ENCODE measurements around the gene EDDM3A. TPM values are rescaled to one million over a fixed set of nuclear protein-coding genes. Genes with fewer than 3 reads are reported as not detected.
"Not testable (repeated sequence)": the region's sequence is repeated elsewhere in the genome, so short reads cannot be mapped to it uniquely, and the experiment has no call there.

Gene EDDM3A
- total RNA-seq, 1 donor from 2014 or later: not detected

- no peak overlapping the region for H3K4me3 Mint-ChIP-seq
- ChIA-PET POLR2A (interaction anchor here (0.6 kb wide), 1 partner anchor 11 kb away, joined by 3 read pairs; no protein-coding TSS in a partner anchor), CTCF (no interaction called here)
- peaks cover 12% of the 10 kb centered on the region for H3K4me1 Mint-ChIP-seq
- no peak overlapping the region for H3K27ac Mint-ChIP-seq
- H3K27me3 Mint-ChIP-seq: peaks cover 2% of the 10 kb centered on the region
- DNase-seq (no peak), ATAC-seq (ENCODE audit: low read depth) (no peak)
- intact Hi-C loops (cut with micrococcal nuclease): no loop called here
- no peaks in the 10 kb centered on the region for H3K36me3 Mint-ChIP-seq (ENCODE audit: low read depth)
- no peaks in the 10 kb centered on the region for H3K9me3 Mint-ChIP-seq
- no peak for TF ChIP-seq CTCF (IDR thresholded peaks at IDR 0.05)
These were observed 13.2 kb upstream of the EDDM3A start for GRCh38 chr14:20732477-20732876.

GRCh38 chr14:20732979-20733635 is 12.6 kb upstream of the EDDM3A start:
- Mint-ChIP-seq H3K4me3 (no peak overlapping the region), H3K27ac (no peak overlapping the region), H3K4me1 (peaks cover 12% of the 10 kb centered on the region), H3K9me3 (no peaks in the 10 kb centered on the region), H3K36me3 (ENCODE audit: low read depth) (no peaks in the 10 kb centered on the region), H3K27me3 (no peaks in the 10 kb centered on the region)
- intact Hi-C loops (cut with micrococcal nuclease): no loop called here
- ATAC-seq (ENCODE audit: low read depth) (no peak), DNase-seq (no peak)
- ChIA-PET POLR2A (interaction anchor here (0.6 kb wide), 2 partner anchors 11 to 79 kb away, joined by 3 to 10 read pairs; no protein-coding TSS in a partner anchor), CTCF (interaction anchor here (1.3 to 1.4 kb wide), 2 partner anchors 25 to 49 kb away, joined by 3 read pairs; no protein-coding TSS in a partner anchor)
- no peak for TF ChIP-seq CTCF (IDR thresholded peaks at IDR 0.05)

GRCh38 chr14:20733684-20734429 is 11.8 kb upstream of the EDDM3A start:
- DNase-seq: no peak
- no peak for ATAC-seq (ENCODE audit: low read depth)
- no peak for TF ChIP-seq CTCF (IDR thresholded peaks at IDR 0.05)
- intact Hi-C loops (cut with micrococcal nuclease): loop anchor here (2.0 kb wide), 1 partner anchor 15 kb away; no protein-coding TSS in a partner anchor
- no peaks in the 10 kb centered on the region for H3K9me3 Mint-ChIP-seq
- H3K36me3 Mint-ChIP-seq (ENCODE audit: low read depth): no peaks in the 10 kb centered on the region
- ChIA-PET POLR2A (interaction anchor here (0.6 to 1.1 kb wide), 3 partner anchors 10 to 78 kb away, joined by 3 to 10 read pairs (median 3); no protein-coding TSS in a partner anchor), CTCF (interaction anchor here (1.3 to 1.4 kb wide), 2 partner anchors 24 to 48 kb away, joined by 3 read pairs; no protein-coding TSS in a partner anchor)
- peaks cover 12% of the 10 kb centered on the region for H3K4me1 Mint-ChIP-seq
- peaks cover 2% of the 10 kb centered on the region for H3K27me3 Mint-ChIP-seq
- H3K4me3 Mint-ChIP-seq: no peak overlapping the region
- H3K27ac Mint-ChIP-seq: no peak overlapping the region

- Mint-ChIP-seq H3K36me3 (ENCODE audit: low read depth) (no peaks in the 10 kb centered on the region), H3K9me3 (no peaks in the 10 kb centered on the region), H3K27me3 (peaks cover 2% of the 10 kb centered on the region), H3K4me1 (peaks cover 12% of the 10 kb centered on the region), H3K4me3 (no peak overlapping the region), H3K27ac (no peak overlapping the region)
- ATAC-seq (ENCODE audit: low read depth) (peak; percentile 42), DNase-seq (no peak)
- POLR2A ChIA-PET: interaction anchor here (1.0 to 1.1 kb wide), 2 partner anchors 11 to 19 kb away, joined by 3 read pairs; no protein-coding TSS in a partner anchor
- intact Hi-C loops (cut with micrococcal nuclease): loop anchor here (2.0 kb wide), 1 partner anchor 16 kb away; no protein-coding TSS in a partner anchor
- TF ChIP-seq CTCF (IDR thresholded peaks at IDR 0.05): no peak
- CTCF ChIA-PET: interaction anchor here (0.7 to 1.4 kb wide), 3 partner anchors 24 to 124 kb away, joined by 3 read pairs; no protein-coding TSS in a partner anchor
These were observed 11.3 kb upstream of the EDDM3A start for GRCh38 chr14:20734430-20734806.

GRCh38 chr14:20738292-20738691 is 7.4 kb upstream of the EDDM3A start:
- H3K4me3 Mint-ChIP-seq, POLR2A ChIA-PET: not testable (repeated sequence)

More at GRCh38 chr14:20738292-20738691, 7.4 kb upstream of the EDDM3A start:
- H3K27ac Mint-ChIP-seq; intact Hi-C loops (cut with micrococcal nuclease); CTCF ChIA-PET; H3K27me3 Mint-ChIP-seq; H3K9me3 Mint-ChIP-seq; DNase-seq; H3K36me3 Mint-ChIP-seq (ENCODE audit: low read depth); ATAC-seq (ENCODE audit: low read depth): not testable (repeated sequence)
- peaks cover 22% of the 10 kb centered on the region for H3K4me1 Mint-ChIP-seq
